Stimulated activated CD4-positive, alpha-beta T cell treated with anti-CD3 and anti-CD28 coated beads, Interleukin-2, amount 100 ng/mL, for 4 hours (primary cell): ENCODE data around the gene TM4SF1.
"Not testable (repeated sequence)": the region's sequence is repeated elsewhere in the genome, so short reads cannot be mapped to it uniquely, and the experiment has no call there.

ENCODE experiments used
- DNase-seq: peaks from one replicate; pipeline ENCODE4 v3.0.0-alpha.2; 2020; ENCODE audit warnings: low read depth

The TM4SF1 gene

DNA sequence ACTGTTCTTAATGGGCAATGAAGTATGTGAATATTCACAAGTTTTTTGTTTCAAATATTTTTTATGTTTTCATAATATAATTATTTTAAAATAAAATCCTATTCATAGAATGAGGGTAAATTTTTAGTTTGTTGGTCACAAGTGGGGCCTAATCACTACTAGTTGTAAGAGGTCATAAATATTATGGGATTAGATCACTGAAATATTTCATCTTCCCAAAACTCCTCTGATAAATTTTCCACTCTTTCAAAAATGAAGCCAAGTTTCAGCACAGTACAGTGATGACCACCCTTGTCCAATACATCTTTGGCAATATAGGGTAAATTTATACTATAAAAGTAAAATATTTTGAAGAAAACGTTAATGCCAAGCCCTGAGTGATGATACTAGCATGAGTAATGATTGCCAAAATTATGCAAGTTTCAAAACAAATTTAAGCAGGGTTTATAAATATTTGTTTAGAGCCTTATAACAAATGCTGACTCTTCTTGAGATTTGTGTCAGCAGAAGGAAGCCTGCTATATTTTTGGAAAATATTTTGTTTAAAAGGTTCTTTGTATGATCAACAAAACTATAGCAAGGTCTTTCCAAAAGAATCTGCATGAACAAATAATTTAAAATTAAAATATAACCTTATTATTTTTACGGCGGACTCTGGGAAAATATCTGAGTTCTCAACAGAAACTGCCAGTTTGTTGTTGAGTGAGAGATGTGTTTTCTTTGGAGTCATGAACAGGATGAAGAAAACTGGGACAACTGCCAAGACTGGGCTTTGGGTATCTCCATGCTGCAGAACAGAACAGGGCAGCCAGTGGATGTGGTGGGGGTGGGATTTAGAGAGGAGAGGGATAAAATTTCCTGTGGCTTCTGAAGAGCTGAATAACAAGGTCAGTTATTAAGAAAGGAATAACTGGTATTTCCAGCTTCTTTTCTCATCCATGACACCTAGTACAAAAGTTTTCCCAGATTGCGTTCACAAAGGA, 17.9 kb upstream of the TM4SF1 start:
- DNase-seq, result no peak

DNA sequence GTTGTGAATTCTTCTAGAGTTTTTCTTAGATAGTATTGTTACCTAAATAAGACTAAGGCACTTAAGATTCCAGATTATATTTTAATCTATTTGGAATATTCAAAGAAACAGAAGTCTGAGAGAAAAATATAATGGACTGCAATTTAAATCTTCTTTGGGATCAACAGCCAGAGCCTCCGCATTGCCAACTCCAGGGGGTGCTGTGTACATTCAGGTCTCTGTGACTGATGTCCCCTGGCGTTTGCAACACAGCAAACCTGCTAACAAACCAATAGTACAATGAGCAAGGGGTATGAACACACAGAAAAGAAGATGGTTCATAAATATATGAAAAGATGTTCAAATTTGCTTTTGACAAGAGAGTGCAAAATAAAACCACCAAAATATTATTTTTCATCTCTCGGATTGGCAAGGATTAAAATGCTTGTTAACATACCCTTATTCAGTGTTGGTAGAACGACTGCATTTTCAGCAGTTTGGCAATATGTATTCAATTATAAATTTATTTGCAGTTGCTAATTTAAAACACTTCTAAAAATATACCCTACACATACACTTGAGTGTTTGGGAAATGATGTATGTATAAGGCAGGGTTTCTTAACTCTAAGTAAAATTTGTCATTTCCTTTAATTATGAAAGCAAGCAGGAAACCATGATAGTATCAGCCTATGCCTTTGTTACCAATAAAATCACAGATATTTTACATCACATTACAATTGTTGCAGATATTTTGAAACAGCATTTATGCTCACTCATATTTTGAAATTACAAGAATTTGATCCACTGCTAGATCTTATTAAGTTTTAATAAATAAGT, 16.1 kb upstream of the TM4SF1 start:
- no peak for DNase-seq

DNA sequence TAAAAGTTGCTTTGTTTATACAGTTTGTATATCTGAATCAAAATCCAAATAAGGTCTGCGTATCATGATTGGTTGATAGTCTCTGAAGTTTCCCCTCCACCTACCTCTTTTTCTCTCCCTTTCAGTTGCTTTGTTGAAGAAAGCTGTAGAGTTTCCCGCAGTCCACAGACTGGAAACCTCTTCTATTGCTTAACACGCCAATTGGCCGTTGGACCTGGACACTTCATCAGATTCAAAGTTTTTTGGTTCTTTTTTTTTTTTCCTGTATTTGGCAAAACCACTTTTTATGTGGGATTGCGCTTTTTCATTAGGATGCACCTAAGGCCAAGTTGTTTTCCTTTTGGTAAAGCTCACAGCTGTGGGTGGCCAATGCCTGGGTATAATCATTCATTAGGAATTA, 14.5 kb upstream of the TM4SF1 start:
- no peak for DNase-seq

DNA sequence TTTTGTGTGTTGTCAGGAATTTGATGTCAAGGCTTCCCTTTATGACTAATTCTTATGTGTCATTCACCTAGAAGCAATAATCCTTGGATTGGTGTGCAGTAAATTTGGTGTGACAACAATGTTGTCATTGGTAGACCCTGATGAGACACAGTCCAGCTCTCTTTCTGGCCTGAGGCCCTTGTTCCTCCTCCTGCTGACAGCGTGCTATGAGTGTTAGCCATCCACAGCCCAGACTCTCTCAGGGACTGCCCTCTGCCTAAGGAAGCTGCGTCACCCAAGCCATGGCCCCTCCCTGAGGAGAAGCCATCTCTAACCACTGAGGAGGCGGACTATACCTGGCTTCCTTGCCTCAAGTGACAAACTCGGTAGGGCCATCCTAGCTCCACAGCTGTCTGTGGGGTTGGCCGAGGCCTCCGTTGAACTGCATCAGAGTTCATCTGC, 13.3 kb upstream of the TM4SF1 start:
- no peak for DNase-seq

DNA sequence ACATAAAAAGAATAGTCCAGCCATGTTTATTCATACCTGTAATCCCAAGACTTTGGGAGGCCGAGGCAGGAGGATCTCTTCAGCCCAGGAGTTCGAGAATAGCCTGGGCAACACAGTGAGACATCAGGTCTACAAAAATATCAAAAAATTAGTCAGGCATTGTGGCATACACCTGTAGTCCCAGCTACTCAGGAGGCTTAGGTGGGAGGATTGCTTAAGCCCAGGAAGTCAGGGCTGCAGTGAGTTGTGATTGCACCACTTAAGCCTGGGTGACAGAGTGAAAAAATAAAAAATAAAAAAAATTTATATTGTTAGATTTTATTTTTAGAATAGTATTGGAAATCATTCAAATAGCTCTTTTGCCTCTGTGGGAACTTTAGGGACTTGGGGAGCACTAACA, 12.8 kb upstream of the TM4SF1 start:
- no peak for DNase-seq

DNA sequence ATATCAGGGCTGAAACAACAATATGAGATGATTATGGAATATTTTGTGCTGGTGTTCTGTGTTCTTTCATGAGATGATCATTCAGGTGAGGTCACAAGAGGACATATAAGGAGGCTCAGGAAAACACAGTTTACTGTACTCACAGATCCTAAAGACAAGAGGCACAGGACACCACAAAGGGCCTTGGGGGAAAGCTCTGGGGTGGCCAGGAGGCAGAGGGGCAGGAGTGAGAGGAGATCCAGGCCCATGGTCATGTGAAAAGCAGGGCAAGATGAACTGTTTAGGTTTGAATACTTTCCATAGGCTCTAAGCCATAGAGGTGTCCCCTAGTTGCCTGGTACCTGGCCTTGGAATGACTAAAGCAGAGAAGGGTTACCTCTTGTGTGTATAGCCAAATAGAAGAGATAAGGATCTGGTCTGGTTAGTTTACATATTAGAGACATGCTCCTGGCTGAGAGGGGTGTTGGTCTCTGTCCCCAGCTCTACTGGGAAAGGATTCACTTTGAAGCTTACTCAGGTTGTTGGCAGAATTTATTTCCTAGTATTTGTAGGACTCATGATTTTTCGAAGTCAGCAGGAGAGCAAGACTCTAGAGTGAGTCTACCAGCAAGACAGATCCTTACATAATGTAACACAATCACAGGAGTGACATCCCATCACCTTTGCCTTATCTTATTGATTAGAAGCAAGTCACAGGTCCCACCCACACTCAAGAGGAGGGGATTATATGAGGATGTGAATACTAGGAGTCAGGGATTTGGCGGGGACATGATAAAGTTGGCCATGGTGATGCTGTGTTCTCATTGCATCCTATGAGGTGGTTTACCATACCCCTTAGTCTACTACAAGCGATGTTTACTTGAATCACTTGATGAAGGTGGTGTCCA, 11.3 kb upstream of the TM4SF1 start:
- no peak for DNase-seq

DNA sequence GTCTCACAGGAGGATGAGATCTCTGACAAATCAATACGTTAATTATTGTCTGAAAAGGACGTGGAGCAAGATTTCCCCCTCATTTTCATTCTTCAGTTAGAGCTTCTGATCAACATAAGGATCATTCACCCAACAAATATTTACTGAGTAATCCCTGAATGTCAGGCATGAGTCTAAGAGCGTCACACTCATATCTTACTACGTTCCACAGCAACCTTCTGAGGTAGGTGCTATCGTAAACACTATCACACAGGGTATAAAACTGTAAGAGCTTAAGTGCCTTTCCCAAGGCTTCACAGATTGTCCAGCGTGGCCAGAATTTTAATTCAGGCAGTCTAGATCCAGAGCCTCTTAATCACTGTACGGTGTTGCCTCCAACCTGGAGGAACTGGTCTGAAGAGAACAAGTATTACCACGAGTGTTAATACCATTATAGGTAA, 10.6 kb upstream of the TM4SF1 start:
- DNase-seq, result no peak

DNA sequence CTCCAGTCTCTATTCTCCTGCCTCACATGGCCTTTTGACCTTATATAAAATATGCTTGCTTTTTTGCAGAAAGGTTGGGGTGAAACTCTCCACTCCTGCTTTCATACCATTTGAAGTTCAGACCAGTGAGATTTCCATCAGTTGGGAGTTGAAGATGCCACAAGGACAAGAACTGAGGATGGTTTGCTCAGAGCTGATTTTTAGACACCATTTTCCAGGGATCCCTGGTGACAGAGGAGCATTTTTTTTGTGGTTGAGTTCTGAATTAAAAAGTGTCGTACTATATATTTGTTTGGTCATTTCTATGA, 8.8 kb upstream of the TM4SF1 start:
- no peak for DNase-seq

DNA sequence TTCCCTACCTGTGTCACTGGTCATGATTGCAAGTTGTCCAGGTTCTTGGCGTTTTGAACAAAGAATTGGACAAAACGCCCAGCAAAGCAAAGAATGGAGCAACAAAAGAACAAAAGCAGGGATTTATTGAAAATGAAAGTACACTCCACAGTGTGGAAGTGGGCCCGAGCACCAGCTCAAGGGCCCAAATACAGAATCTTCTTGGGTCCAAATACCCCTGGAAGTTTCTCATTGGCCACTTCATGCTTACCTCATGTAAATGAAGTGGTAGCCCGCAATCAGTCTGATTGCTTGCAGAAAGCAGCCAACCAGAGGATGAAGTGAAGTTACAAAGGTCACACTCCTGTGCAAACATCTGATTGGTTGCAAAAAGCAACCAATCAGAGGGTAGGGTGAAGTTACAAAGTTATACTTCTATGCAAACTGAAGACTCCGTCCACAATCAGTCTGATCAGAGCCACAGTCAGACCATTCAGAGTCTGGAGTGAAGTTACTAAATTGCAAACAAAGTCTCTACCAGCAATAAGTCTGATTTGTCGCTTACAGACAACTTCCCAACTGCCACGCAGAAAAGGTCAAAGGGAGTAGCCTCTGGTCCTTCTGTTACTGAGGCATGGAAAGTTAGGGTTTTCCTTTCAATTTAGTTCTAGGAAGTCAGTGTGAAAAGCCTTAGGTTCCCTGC, 8.3 kb upstream of the TM4SF1 start:
- DNase-seq, result no peak

DNA sequence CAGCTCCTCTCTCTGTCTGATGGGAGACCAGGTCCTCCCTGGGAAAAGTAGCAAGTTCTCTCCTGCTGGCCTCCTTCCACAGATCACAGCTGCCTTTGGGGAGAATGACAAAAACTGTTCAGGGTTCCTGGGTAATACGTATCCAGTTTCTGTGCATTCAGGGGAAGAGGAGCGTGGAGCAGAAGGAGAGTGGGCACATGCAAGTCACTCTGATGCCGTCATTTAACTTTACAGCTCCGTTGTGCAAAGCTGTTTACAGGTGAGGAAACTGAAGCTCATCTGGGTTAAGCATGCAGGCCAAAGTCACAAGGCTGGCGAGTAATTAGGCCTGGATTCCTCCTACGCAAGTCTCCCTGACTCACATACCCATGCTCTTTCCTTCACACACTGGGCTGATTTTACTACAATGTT, 7.5 kb upstream of the TM4SF1 start:
- no peak for DNase-seq

DNA sequence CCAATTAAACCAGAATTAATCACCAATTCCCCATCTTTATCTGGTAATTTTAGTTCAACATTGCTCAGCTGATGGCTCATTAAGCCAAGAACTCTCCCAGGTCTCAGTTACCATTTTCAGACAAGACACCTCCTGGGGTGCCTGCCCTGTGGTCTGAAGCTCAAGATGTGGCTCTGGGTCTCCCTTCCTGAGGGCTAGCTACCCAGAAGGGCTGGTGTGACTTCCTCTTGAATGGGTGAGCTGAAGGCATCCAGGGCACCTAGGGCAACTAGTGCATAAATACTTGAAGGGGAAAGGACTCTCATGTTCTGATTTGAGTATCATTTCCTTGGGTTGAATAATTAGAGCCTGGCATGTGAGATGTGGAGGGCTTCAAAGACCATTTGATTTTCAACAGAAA, 6.7 kb upstream of the TM4SF1 start:
- DNase-seq, result no peak

DNA sequence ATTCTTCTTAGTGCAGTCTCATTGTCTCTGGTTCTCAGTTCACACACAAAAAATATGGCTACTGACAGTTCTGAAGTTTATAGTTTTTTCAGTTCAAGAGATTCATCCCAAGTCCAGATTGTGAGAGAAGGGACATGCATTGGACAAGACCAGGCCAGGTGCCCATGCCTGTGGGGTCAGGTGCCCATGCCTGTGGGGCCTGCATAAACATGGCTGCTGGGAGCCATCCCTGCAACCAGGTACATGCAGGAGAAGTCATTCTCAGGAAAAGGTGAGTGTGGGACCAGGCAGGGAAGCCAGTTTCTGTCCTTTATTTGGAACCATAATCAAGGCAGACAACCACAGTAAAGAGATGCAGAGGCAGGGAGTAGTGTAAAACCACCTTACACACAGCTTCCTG, 6.3 kb upstream of the TM4SF1 start:
- DNase-seq, result no peak

DNA sequence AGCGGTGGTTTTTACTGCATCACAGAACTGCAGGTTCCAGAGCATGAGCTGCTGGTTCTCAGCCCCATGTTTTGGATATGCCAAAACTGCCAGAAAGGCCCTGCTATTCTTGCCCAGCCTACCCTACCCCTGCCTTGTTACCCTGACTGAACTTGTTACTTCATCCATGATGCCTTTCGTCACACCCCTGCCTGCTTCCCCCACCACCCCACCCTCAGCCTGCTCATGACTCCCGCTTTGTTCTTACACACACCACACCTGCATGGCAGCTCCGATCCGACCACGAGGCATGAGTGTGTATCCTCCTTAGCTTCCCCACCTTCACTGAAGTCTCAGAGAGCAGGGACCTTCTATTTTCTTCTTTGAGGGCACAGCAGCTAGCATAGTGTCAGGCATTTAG, 5.1 kb upstream of the TM4SF1 start:
- no peak for DNase-seq

DNA sequence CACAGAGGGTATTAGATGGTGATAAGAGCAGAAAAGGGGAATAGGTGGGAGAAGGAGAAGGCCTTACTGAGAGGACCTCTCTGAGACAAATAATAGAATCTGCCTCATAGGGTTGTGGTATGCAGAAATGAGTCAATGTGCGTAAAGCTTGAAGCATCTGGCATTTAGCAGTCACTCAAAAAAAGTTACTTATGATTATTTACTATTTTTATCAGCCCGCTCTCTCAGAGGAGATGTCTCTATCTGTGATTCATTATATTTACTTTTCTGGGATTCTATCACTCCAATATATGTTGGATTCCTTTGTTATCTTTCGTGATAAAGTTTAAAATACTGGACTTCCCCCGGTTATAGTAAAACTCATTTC, 4.6 kb upstream of the TM4SF1 start:
- no peak for DNase-seq

DNA sequence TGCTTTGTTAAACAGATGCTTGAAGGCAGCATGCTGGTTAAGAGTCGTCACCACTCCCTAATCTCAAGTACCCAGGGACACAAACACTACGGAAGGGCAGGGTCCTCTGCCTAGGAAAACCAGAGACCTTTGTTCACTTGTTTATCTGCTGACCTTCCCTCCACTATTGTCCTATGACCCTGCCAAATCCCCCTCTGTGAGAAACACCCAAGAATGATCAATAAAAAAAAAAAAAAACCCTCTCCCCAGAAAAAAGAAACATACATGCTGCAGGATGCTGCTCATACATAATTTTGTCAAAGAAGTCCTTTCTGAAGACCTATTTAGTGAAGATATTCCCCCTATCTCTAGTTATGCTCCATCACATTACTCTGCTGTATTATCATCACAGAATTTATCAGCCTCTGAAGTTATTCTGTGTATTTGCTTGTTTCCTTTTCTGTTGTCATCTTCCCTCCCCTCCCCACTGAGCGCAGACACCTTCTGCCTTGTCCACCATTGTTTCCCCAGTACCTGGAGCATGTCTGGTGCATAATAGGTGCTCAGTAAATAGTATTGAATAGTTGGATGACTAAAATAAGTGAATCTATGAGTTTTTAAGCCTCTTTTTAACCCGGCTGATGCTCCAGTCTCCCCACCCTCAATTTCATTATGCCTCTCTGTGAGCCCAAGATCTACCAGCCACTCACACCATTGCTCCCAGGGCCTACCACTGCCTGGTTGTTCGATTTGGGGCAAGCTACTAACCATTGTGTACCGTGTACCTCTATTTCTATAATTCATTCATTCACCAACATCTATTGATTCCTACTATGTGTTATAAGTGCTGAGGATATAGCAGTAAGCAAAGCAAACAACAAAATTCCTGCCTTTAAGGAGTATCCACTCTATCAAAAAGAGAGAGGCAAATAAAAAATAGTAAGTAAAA, 4.0 kb upstream of the TM4SF1 start:
- no peak for DNase-seq

DNA sequence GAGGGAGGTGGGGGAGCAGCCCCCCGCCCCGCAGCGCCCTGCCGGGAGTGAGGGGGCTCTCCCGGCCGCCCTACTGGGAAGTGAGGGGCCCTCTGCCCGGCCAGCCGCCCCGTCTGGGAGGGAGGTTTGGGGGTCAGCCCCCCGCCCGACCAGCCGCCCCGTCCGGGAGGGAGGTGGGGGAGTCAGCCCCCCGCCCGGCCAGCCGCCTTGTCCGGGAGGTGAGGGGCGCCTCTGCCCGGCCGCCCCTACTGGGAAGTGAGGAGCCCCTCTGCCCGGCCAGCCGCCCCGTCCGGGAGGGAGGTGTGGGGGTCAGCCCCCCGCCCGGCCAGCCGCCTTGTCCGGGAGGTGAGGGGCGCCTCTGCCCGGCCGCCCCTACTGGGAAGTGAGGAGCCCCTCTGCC, 2.8 kb upstream of the TM4SF1 start:
- not testable (repeated sequence) for DNase-seq

DNA sequence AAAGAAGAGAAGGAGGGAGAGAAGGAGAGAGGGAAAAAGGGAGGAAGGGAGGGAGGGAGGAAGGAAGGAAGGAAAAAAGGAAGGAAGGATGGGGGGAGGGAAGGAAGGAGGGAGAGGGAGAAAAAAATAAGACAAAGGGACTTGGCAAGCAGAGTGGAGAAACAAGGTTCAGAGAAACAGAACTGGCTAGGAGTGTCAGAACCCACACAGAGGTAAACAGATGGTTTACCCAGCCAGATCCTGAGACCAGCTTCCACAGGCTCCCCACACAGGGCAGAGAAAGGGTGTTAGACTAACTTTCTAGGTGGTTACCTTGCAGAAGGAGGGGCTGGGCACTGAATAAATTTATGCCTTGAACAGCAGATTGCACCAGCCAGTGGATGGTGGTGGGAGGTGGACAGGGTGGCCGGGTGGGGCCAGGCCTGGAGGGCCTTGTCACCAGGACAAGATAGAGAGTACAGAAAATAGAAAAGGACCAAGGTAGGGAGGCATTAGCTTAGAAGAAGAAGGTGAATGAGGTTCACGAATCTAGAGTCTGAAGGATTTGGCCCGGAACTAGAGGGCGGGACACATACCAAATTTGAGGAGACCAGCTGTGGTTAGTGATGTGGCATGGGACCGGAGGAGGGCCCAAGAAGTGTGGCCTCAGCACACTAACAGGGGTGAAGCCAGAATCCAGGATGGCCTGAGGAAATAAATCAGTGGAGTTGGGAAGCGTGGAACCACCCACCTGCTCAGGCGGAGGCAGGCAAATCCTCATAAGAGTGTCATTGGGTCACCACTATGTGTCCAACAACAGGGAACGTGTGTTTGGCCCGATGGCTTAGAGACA, 1.2 kb upstream of the TM4SF1 start:
- no peak for DNase-seq

DNA sequence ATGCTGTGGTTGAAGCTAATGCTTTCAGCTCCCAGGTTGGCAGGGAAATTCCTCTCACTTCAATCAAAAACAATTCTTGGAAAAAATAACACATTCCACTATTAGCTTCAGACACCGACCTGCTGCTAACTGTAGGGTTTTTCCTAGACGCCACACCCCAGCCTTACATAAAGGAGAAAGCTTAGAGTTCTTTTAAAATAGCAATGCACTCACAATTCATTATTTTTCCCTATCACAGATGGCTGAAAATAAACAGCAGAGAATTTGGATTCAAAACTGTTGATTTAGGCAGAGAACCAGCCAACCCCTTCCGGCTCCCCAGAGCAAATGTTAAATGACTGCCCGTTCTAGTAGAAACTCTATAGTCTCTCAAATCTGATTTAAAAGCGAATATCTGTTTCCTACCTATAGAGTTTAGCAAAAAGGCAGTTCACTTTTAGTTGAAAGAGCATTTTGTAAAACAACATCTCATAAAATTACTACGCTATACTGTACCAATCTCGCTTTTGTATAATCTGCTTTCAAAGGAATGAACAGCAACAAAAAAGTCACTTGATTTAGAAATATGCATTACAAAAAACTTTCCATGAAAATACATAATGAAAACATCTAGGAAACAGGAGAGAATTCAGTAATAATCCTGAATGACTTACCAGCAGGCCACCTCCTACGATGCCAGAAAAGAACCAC, 586 bp downstream of the TM4SF1 start:
- DNase-seq, result no peak
